ENCODE measurements around the gene SPATA16.

DNA sequence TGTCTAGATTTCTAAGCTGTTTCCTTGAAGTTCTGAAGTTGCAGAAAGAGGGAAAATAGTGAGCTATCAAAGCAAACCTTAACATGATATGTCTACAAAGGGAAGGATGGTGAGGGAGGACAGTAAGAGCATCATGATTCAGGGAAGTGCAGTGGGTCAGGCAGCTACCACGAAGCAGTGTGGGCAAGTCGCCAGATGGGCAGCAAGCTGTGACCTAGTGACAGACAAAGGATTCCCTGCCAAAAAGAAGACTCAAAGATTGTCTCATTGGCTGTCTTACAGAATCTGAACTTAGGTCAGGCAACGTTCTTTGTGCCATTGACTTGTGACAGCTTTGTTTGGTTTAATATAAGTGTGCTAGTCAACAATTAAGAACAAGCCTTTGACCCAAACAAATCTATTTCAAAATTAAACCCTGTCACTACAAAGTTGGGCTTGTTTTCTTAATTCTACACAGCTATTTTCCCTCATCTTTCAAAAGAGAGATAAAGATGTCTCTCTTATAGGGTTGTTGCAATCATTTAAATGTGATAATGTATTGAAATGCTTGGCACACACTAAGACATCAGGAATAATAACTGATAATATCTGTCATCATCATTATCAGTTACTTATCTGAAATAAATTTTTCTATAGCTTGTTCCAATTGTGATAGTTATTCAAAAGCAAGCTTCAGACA, 237.3 kb downstream of the SPATA16 start:
- TF ChIP-seq, protein P1, sequence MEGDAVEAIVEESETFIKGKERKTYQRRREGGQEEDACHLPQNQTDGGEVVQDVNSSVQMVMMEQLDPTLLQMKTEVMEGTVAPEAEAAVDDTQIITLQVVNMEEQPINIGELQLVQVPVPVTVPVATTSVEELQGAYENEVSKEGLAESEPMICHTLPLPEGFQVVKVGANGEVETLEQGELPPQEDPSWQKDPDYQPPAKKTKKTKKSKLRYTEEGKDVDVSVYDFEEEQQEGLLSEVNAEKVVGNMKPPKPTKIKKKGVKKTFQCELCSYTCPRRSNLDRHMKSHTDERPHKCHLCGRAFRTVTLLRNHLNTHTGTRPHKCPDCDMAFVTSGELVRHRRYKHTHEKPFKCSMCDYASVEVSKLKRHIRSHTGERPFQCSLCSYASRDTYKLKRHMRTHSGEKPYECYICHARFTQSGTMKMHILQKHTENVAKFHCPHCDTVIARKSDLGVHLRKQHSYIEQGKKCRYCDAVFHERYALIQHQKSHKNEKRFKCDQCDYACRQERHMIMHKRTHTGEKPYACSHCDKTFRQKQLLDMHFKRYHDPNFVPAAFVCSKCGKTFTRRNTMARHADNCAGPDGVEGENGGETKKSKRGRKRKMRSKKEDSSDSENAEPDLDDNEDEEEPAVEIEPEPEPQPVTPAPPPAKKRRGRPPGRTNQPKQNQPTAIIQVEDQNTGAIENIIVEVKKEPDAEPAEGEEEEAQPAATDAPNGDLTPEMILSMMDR (IDR thresholded peaks at IDR 0.05): no peak
- TF ChIP-seq ZNF138 (CRISPR knock-in tag; conservative IDR thresholded peaks at IDR 0.05) (no peak), FOXK1 (CRISPR knock-in tag; IDR thresholded peaks at IDR 0.05) (no peak), FOXJ3 (CRISPR knock-in tag; IDR thresholded peaks at IDR 0.05; ENCODE audit: borderline replicate concordance) (no peak), ZNF121 (CRISPR knock-in tag; IDR thresholded peaks at IDR 0.05) (no peak), KAT7 (CRISPR knock-in tag; IDR thresholded peaks at IDR 0.05; ENCODE audit: borderline replicate concordance) (no peak), ZNF416 (CRISPR knock-in tag; IDR thresholded peaks at IDR 0.05) (no peak)
- TF ChIP-seq, protein P2, sequence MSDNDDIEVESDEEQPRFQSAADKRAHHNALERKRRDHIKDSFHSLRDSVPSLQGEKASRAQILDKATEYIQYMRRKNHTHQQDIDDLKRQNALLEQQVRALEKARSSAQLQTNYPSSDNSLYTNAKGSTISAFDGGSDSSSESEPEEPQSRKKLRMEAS (CRISPR knock-in tag; IDR thresholded peaks at IDR 0.05): no peak
- TF ChIP-seq, protein P3, sequence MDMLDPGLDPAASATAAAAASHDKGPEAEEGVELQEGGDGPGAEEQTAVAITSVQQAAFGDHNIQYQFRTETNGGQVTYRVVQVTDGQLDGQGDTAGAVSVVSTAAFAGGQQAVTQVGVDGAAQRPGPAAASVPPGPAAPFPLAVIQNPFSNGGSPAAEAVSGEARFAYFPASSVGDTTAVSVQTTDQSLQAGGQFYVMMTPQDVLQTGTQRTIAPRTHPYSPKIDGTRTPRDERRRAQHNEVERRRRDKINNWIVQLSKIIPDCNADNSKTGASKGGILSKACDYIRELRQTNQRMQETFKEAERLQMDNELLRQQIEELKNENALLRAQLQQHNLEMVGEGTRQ (CRISPR knock-in tag; IDR thresholded peaks at IDR 0.05): no peak
- TF ChIP-seq, protein P4, sequence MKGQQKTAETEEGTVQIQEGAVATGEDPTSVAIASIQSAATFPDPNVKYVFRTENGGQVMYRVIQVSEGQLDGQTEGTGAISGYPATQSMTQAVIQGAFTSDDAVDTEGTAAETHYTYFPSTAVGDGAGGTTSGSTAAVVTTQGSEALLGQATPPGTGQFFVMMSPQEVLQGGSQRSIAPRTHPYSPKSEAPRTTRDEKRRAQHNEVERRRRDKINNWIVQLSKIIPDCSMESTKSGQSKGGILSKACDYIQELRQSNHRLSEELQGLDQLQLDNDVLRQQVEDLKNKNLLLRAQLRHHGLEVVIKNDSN (CRISPR knock-in tag; IDR thresholded peaks at IDR 0.05): no peak
